GM12801 (cell line): ENCODE data around the gene VASP.

Experiments
- TF ChIP-seq, protein P1 (sequence below): IDR thresholded peaks from one replicate; pipeline ENCODE4 v1.5.1; 2011; ENCODE audit warnings: control low read depth; ENCODE audit not compliant: insufficient read length; ENCODE audit errors: extremely low read depth

VASP gene

DNA sequence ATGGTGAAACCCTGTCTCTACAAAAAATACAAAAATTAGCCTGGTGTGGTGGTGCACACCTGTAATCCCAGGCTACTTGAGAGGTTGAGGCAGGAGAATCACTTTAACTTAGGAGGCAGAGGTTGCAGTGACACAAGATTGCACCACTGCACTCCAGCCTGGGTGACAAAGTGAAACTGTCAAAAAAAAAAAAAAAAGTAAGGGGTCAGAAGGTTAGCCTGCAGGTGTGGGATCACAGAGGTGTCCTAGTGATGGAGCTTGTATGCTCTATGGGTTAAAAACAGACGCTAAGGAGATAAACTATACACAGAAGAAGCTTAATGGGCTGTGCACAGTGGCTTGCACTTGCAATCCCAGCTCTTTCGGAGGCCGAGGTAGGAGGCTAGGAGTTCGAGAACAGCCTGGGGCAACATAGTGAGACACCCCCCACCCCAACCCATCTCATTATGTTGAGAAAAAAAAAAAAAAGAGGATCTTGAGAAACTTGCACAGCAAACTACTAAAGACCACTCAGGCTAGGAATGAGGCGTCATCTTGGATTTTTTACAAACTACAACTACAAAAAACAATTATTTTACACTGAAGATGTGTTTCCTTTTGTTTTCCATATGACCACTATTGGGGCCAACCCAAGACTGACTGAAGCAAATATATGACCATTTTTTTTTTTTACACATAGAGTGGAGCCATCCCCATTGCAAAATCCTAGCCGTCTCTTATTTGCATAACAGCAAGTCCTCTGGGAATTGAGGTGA lies 31.6 kb upstream of the VASP start:
- TF ChIP-seq, protein P1, sequence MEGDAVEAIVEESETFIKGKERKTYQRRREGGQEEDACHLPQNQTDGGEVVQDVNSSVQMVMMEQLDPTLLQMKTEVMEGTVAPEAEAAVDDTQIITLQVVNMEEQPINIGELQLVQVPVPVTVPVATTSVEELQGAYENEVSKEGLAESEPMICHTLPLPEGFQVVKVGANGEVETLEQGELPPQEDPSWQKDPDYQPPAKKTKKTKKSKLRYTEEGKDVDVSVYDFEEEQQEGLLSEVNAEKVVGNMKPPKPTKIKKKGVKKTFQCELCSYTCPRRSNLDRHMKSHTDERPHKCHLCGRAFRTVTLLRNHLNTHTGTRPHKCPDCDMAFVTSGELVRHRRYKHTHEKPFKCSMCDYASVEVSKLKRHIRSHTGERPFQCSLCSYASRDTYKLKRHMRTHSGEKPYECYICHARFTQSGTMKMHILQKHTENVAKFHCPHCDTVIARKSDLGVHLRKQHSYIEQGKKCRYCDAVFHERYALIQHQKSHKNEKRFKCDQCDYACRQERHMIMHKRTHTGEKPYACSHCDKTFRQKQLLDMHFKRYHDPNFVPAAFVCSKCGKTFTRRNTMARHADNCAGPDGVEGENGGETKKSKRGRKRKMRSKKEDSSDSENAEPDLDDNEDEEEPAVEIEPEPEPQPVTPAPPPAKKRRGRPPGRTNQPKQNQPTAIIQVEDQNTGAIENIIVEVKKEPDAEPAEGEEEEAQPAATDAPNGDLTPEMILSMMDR: no peak

DNA sequence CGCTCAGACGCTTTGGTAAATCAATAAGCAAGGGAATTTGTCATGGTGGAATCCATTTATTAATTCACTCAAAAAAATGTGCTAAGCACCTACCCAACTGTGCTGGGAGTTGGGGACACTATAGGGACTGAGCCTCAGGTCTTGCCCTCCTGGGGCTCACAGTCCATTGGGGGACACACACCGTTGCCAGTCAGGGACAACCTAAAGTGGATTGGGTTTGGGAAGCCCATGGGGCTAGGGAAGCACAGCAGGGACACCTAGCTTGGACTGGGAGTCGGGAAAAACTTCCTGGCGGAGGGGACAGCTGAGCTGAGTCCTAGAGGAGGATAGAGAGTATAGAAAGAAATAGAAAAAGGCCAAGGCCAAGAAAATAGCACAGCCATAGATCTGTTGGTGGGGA lies 31.0 kb upstream of the VASP start:
- TF ChIP-seq, protein P1: no peak

DNA sequence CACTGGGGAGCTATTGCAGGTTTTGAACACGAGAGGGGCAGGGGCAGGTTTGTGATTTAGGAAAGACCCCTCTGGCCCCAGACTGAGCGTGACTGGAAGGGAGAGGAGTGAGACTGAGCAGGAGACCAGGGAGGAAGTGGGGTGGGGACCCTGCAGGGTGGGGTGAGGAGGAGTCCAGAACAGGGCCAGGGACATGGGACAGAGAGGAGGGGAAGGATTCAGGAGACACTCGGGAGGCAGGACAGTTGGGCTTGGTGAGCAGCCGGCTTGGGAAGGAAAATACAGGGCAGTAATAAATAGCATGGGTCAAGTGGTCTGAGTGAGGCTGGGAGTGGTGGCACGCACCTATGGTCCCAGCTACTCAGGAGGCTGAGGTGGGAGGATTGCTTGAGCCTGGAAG lies 30.1 kb upstream of the VASP start:
- TF ChIP-seq, protein P1: no peak

DNA sequence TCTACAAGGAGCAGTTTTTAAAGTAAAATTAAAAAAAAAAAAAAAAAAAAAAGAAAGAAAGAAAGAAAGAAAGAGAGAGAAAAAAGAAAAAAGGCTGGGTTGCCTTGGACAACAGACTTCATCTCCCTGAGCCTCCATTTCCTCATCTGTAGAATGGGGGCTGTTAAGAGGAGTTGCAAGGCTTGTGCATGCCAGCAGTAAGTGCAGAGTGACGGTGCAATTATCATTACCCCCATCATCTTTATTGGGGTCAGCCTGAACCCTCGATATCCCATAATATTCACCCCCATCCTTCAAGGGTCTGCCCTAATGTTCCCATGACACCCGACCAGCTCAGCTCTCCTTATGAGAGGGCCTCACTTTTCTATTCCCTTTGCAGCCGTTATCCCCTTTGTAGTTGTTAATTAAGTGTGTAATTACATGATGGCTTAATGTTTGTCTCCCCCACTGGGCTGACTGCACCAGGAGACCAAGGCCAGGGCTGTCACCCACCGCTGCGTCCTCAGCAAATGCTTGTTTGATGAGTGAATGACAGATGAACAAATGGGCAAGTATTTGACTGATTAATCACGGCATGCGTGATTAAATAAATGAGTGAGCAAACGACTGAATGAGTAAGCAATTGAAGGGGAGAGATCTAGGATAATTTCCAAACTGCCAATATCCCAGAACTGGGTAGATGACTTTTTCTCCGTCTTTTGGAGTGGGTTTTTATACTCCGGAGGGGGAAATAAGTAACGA lies 29.4 kb upstream of the VASP start:
- TF ChIP-seq, protein P1: no peak

DNA sequence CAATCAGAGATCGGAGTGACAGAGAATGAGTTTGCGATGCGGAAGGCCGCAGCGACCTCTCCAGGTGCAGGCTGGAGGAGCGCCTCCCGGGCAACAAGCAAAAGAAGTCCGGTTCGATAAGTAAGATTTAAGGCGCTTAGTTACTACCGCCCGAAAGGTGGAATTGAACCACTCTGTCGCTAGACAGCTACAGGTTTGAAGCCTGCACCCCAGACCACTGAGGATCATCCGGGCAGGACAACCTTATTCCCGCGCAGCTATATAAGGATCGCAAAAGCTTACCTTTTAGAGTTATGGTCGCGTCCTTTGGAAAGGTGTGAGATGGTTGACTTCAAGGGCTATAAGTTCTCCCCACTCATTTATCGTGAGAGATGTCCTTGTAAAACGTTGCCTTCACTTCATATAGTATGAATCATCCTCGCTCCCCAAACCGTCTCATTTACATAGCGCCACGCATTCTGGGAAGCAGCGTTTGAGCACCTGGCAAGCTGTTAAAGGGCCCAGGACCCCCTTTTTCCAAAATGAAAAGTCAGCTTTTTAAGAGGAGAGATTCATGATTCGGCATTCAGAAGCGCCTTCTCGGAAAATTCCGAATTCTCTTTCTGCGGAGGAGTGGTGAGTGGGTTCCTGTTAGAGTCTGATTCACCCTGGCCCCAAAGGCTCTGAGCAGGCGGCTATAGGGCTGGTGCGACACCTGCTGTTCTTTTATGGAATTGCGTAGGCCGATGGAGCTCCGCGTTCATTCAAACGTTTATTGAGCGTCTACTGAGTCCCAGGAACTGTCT lies 28.6 kb upstream of the VASP start:
- TF ChIP-seq, protein P1: peak; percentile 75

DNA sequence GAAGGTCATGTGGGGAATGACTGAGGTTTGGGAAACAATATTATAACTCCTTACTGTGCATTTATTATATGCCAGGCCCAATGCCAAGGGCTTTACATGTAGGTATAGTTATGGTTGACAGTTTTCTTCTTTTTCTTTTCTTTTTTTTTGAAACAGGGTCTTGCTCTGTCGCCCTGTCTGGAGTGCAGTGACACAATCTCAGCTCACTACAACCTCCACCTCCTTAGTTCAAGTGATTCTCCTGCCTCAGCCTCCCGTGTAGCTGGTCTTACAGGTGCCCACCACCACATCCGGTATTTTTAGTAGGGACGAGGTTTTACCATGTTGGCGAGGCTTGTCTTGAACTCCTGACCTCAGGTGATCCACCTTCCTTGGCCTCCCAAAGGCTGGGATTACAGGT lies 24.2 kb upstream of the VASP start:
- TF ChIP-seq, protein P1: no peak

DNA sequence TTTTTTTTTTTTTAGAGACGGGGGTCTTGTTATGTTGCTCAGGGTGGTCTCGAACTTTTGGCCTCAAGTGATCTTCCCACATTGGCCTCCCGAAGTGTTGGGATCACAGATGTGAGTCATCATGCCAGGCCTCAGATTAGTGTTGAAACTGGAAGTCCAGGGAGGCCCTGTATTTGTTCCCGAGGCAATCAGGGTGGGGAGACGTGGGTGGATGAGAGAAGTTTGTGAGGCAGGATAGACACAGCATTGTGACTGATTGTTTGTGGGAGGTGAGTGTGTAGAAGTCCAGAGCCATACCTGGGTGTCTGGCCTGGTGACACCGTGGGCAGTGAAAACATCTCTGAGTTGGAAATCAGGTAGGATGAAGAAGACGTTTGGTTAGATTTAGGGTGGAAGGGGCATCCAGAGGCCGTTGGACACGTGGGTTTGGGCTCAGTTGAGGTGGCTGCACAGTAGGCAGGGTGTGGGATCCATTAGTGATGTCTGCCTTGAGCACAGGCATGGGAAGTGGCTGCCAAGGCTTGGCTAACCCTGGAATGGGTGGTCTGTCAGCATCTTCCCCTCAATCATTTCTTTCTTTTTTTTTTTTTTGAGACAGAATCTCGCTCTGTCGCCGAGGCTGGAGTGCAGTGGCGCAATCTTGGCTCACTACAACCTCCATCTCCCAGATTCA lies 22.9 kb upstream of the VASP start:
- TF ChIP-seq, protein P1: no peak
